IMR-90 (cell line): ENCODE measurements around the gene HOXC6. TPM values are rescaled to one million over a fixed set of nuclear protein-coding genes. Genes with fewer than 3 reads are reported as not detected.

Experiments used
- ATAC-seq: fragments of 200-7000 bp; cut with Tn5 transposase; 2 replicates; pipeline ENCODE4 v1.9.1; 2020; ENCODE audit warnings: low read depth, mild to moderate bottlenecking, moderate library complexity
- BruUV-seq: library from RNA; stranded (reverse); fragments of 400-500 nt; replicated peaks from 2 replicates; lab custom pipeline; 2021; lab: Mats Ljungman, UMichigan
- CTCF ChIA-PET: fragments of 300-600 bp; formaldehyde crosslinking; extraction: SDS; loops from one replicate; lab custom pipeline; 2021; ENCODE audit warnings: antibody characterized with exemption; lab: Yijun Ruan, JAX
- POLR2A ChIA-PET: fragments of 300-600 bp; sonication (Branson Sonifier 250); formaldehyde crosslinking; loops from one replicate; lab custom pipeline; 2022; ENCODE audit warnings: antibody characterized with exemption; ENCODE audit not compliant: unreplicated experiment; lab: Charles Lee
- DNase-seq: peaks from one replicate; pipeline ENCODE4 v3.0.0; 2013
- H2AFZ ChIP-seq: replicated peaks from 2 replicates; pipeline ENCODE3; 2013; ENCODE audit warnings: low read length, mild to moderate bottlenecking; ENCODE audit not compliant: poor library complexity
- H2AK5ac ChIP-seq: 2 replicates; pipeline ENCODE4 v1.6.1; 2013; ENCODE audit warnings: low read depth, low read length, inconsistent platforms
- H2AK9ac ChIP-seq: replicated peaks from 2 replicates; pipeline ENCODE3; 2013; ENCODE audit warnings: mild to moderate bottlenecking, low read depth, low read length, moderate library complexity; ENCODE audit not compliant: poor library complexity
- H2BK120ac ChIP-seq: 2 replicates; pipeline ENCODE4 v1.6.1; 2013; ENCODE audit warnings: low read depth, low read length, inconsistent platforms
- H2BK15ac ChIP-seq: 3 replicates; pipeline ENCODE4 v1.6.1; 2013; ENCODE audit warnings: low read depth, low read length, inconsistent platforms
- H2BK20ac ChIP-seq: 2 replicates; pipeline ENCODE4 v1.6.1; 2013; ENCODE audit warnings: low read depth, mild to moderate bottlenecking, inconsistent platforms, low read length, moderate library complexity
- H2BK5ac ChIP-seq: 2 replicates; pipeline ENCODE4 v1.6.1; 2013; ENCODE audit warnings: mild to moderate bottlenecking, low read depth, low read length, inconsistent platforms; ENCODE audit not compliant: poor library complexity, severe bottlenecking
- H3K14ac ChIP-seq: replicated peaks from 2 replicates; pipeline ENCODE4 v1.6.1; 2013; ENCODE audit warnings: low read depth, low read length, inconsistent platforms
- H3K18ac ChIP-seq: 2 replicates; pipeline ENCODE4 v1.6.1; 2013; ENCODE audit warnings: low read depth, low read length, control low read depth
- H3K23ac ChIP-seq: 2 replicates; pipeline ENCODE4 v1.6.1; 2013; ENCODE audit warnings: low read depth, low read length, inconsistent platforms
- H3K27ac ChIP-seq: 2 replicates; pipeline ENCODE4 v1.5.1; 2013; ENCODE audit warnings: mild to moderate bottlenecking, control low read depth, low read length; ENCODE audit not compliant: insufficient read depth
- H3K27me3 ChIP-seq: 2 replicates; pipeline ENCODE4 v1.6.1; 2013; ENCODE audit warnings: low read length; ENCODE audit not compliant: control insufficient read depth, insufficient read depth
- H3K36me3 ChIP-seq: 2 replicates; pipeline ENCODE4 v1.6.1; 2013; ENCODE audit warnings: low read length, mixed read lengths; ENCODE audit not compliant: control insufficient read depth, insufficient read depth
- H3K4ac ChIP-seq: 2 replicates; pipeline ENCODE4 v1.6.1; 2013; ENCODE audit warnings: low read depth, low read length, inconsistent platforms
- H3K4me1 ChIP-seq: 2 replicates; pipeline ENCODE4 v1.6.1; 2013; ENCODE audit warnings: low read length, mixed read lengths; ENCODE audit not compliant: control insufficient read depth, insufficient read depth
- H3K4me2 ChIP-seq: 2 replicates; pipeline ENCODE4 v1.6.1; 2013; ENCODE audit warnings: low read depth, mild to moderate bottlenecking, control low read depth, low read length, moderate library complexity
- H3K4me3 ChIP-seq: 2 replicates; pipeline ENCODE4 v1.5.1; 2013; ENCODE audit warnings: low read depth, mild to moderate bottlenecking, control low read depth, low read length, moderate library complexity; ENCODE audit not compliant: insufficient read depth
- H3K56ac ChIP-seq: 2 replicates; pipeline ENCODE4 v1.6.1; 2013; ENCODE audit warnings: low read length, inconsistent platforms; ENCODE audit not compliant: insufficient read depth; ENCODE audit errors: extremely low read depth
- H3K79me1 ChIP-seq, 2 experiments: 2 replicates each; pipeline ENCODE4 v1.6.1; 2013; ENCODE audit warnings: low read length in 2 of 2, inconsistent platforms in 1 of 2, low read depth in 1 of 2
- H3K9ac ChIP-seq: 2 replicates; pipeline ENCODE4 v1.6.1; 2013; ENCODE audit warnings: low read depth, low read length, control low read depth
- H3K9me1 ChIP-seq: 2 replicates; pipeline ENCODE4 v1.6.1; 2013; ENCODE audit warnings: low read length, inconsistent platforms; ENCODE audit not compliant: insufficient read depth
- H3K9me3 ChIP-seq: 2 replicates; pipeline ENCODE4 v1.6.1; 2013; ENCODE audit warnings: low read length; ENCODE audit not compliant: control insufficient read depth, insufficient read depth
- H4K20me1 ChIP-seq: 2 replicates; pipeline ENCODE4 v1.6.1; 2013; ENCODE audit warnings: low read length, inconsistent platforms; ENCODE audit not compliant: insufficient read depth
- H4K5ac ChIP-seq: 2 replicates; pipeline ENCODE4 v1.6.1; 2013; ENCODE audit warnings: mild to moderate bottlenecking, low read depth, low read length, control low read depth
- H4K8ac ChIP-seq, 2 experiments: 2 replicates each; pipeline ENCODE4 v1.6.1; 2013; ENCODE audit warnings: low read depth in 2 of 2, low read length in 2 of 2, control low read depth in 1 of 2, inconsistent platforms in 1 of 2
- H4K91ac ChIP-seq: 2 replicates; pipeline ENCODE4 v1.6.1; 2013; ENCODE audit warnings: low read depth, low read length, inconsistent platforms; ENCODE audit not compliant: insufficient read depth
- BHLHE40 ChIP-seq: fragments of 150-350 bp; IDR thresholded peaks from 2 replicates; pipeline ENCODE4 v1.6.1; 2016; ENCODE audit warnings: mild to moderate bottlenecking, low read depth, low read length
- CEBPB ChIP-seq: IDR thresholded peaks from 2 replicates; pipeline ENCODE4 v1.6.1; 2012; ENCODE audit warnings: low read depth, low read length, improper control_type of control experiment
- CHD1 ChIP-seq: IDR thresholded peaks from 2 replicates; pipeline ENCODE4 v1.6.1; 2012; ENCODE audit warnings: low read depth, low read length, improper control_type of control experiment
- ELK1 ChIP-seq: fragments of 150-350 bp; IDR thresholded peaks from 2 replicates; pipeline ENCODE4 v1.6.1; 2016; ENCODE audit warnings: low read depth, mild to moderate bottlenecking, low read length, moderate library complexity, borderline replicate concordance
- MXI1 ChIP-seq: IDR thresholded peaks from 2 replicates; pipeline ENCODE4 v1.6.1; 2012; ENCODE audit warnings: low read depth, mild to moderate bottlenecking, low read length, moderate library complexity, borderline replicate concordance
- NFE2L2 ChIP-seq: fragments of 150-350 bp; IDR thresholded peaks from 2 replicates; pipeline ENCODE4 v1.6.1; 2016; ENCODE audit warnings: low read depth, mild to moderate bottlenecking, low read length
- RCOR1 ChIP-seq: IDR thresholded peaks from 2 replicates; pipeline ENCODE4 v1.6.1; 2012; ENCODE audit warnings: mild to moderate bottlenecking, low read length, improper control_type of control experiment; ENCODE audit not compliant: insufficient replicate concordance
- RFX5 ChIP-seq: IDR thresholded peaks from 2 replicates; pipeline ENCODE4 v1.8.0; 2012; ENCODE audit warnings: low read depth, mild to moderate bottlenecking, low read length, moderate library complexity
- USF2 ChIP-seq: fragments of 150-350 bp; IDR thresholded peaks from 2 replicates; pipeline ENCODE4 v1.6.1; 2017; ENCODE audit warnings: mild to moderate bottlenecking, antibody characterized with exemption, low read length, low read depth
- WGBS, 2 experiments: methylation state at CpG; one replicate each; pipeline versions ENCODE4 v1.1.5 to v1.1.7; 2013; ENCODE audit warnings: missing lambda C conversion rate in 2 of 2; ENCODE audit not compliant: insufficient read length in 1 of 2; ENCODE audit errors: extremely low coverage in 2 of 2; 5-methylcytosine and 5-hydroxymethylcytosine counted together
- dilution Hi-C: fragments of 300-500 bp; cut with HindIII; formaldehyde crosslinking; loops from one replicate; pipeline ENCODE4 v1.14.3; 2018; ENCODE audit warnings: low sequenced_read_pairs; ENCODE audit not compliant: unreplicated experiment
- in situ Hi-C: fragments of 300-500 bp; cut with MboI; formaldehyde crosslinking; loops from 3 replicates; pipeline ENCODE4 v1.14.3; 2019; ENCODE audit warnings: low sequenced_read_pairs, inconsistent platforms, mixed read lengths
- intact Hi-C: fragments of 100-400 bp; cut with micrococcal nuclease; formaldehyde crosslinking; loops from 2 replicates; pipeline ENCODE4 v1.10.0; 2022
- polyA plus RNA-seq, 3 experiments: library from polyadenylated mRNA; depleted of rRNA; stranded (reverse); fragments of >200 nt; gene quantifications; 2 replicates each; pipeline ENCODE4 v1.2.3, GENCODE V29; 2012; ENCODE audit warnings: low replicate concordance in 1 of 3
- total RNA-seq: library from RNA; depleted of rRNA; stranded (reverse); fragments of >200 nt; gene quantifications from 2 replicates; pipeline ENCODE4 v1.2.3, GENCODE V29; 2012

The HOXC6 gene
- total and polyA plus RNA-seq, 2 of the 4 experiments (the other 2 are of a cell fraction): 1.1 TPM; not detected in 1

- ChIA-PET CTCF (no interaction called here), POLR2A (no interaction called here)
- Histone ChIP-seq H2BK5ac (no peak overlapping the region), H2BK120ac (no peak overlapping the region), H3K27me3 (peaks cover 78% of the 10 kb centered on the region), H2AK5ac (no peak overlapping the region), H2AFZ (no peak overlapping the region), H2BK20ac (no peak overlapping the region), H3K9me3 (no peaks in the 10 kb centered on the region), H4K91ac (no peak overlapping the region), H3K14ac (no peak overlapping the region), H3K23ac (no peak overlapping the region), H3K36me3 (no peaks in the 10 kb centered on the region), H2BK15ac (no peak overlapping the region), H3K4ac (no peak overlapping the region), H3K27ac (no peak overlapping the region), H3K4me1 (no peaks in the 10 kb centered on the region), H3K79me1 (no peaks in the 10 kb centered on the region), H3K4me2 (no peak overlapping the region), H2AK9ac (no peak overlapping the region), H3K9ac (no peak overlapping the region), H4K8ac (no peak overlapping the region), H4K5ac (no peak overlapping the region), H3K4me3 (no peak overlapping the region), H4K20me1 (no peaks in the 10 kb centered on the region), H3K56ac (no peak overlapping the region), H3K18ac (no peak overlapping the region), H3K9me1 (no peaks in the 10 kb centered on the region)
- dilution Hi-C loops (no loop called here), in situ Hi-C loops (no loop called here), intact Hi-C loops (no loop called here)
- no peak for DNase-seq
- no peak for ATAC-seq
- no TSS peak for BruUV-seq
- no peak for TF ChIP-seq CHD1
- TF ChIP-seq RFX5: no peak
- TF ChIP-seq ELK1: no peak
- no peak for TF ChIP-seq USF2
- TF ChIP-seq RCOR1: no peak
- TF ChIP-seq NFE2L2: no peak
- no peak for TF ChIP-seq BHLHE40
- no peak for TF ChIP-seq CEBPB
- no peak for TF ChIP-seq MXI1
- no CpG with 5 or more reads among the region's 3 CpGs for WGBS, 2 experiments
These were observed 20.3 kb downstream of the HOXC6 start for GRCh38 chr12:54048406-54049093.
